Left ventricle myocardium inferior (tissue), 1 donor: ENCODE measurements around the gene ACTN1. TPM values are rescaled to one million over a fixed set of nuclear protein-coding genes. Genes with fewer than 3 reads are reported as not detected.
A peak's percentile ranks its signal among the peaks of the same experiment; 100 is the strongest.

Experiments used
- DNase-seq: peaks from one replicate; pipeline ENCODE4 v3.0.0-alpha.2; 2020
- H3K27ac ChIP-seq: fragments of 200-600 bp; replicated peaks from 2 replicates; pipeline ENCODE4 v1.8.0; 2021
- H3K27me3 ChIP-seq: fragments of 200-600 bp; 2 replicates; pipeline ENCODE4 v1.8.0; 2021; ENCODE audit warnings: low read depth
- H3K36me3 ChIP-seq: fragments of 200-600 bp; 2 replicates; pipeline ENCODE4 v1.8.0; 2021
- H3K4me1 ChIP-seq: fragments of 200-600 bp; 2 replicates; pipeline ENCODE4 v1.8.0; 2021
- H3K4me3 ChIP-seq: fragments of 200-600 bp; 2 replicates; pipeline ENCODE4 v1.8.0; 2021; ENCODE audit warnings: mild to moderate bottlenecking, moderate library complexity
- H3K9me3 ChIP-seq: fragments of 200-600 bp; replicated peaks from 2 replicates; pipeline ENCODE4 v1.8.0; 2021
- CTCF ChIP-seq: fragments of 200-600 bp; IDR thresholded peaks from 2 replicates; pipeline ENCODE4 v1.8.0; 2021; ENCODE audit warnings: antibody characterized with exemption, mild to moderate bottlenecking, borderline replicate concordance
- intact Hi-C: fragments of 100-400 bp; cut with micrococcal nuclease; formaldehyde crosslinking; loops from one replicate; pipeline ENCODE4 v1.11.0; 2022
- total RNA-seq: library from RNA; stranded (reverse); fragmentation: NEBNext Ultra II Directional; extraction: Animal tissue kit (Norgen Biotek cat#: 25700); gene quantifications from one replicate; pipeline ENCODE4 v1.2.1, GENCODE V29; 2021
- donor health status: DM: no; HTN: yes; CAD: no; lungs with severe emphysema.

Gene ACTN1
- total RNA-seq, 1 donor from 2014 or later: 75.4 TPM

GRCh38 chr14:68952531-68953195 is 26.4 kb downstream of the ACTN1 start:
- intact Hi-C loops: no loop called here
- peak overlapping the region; percentile 38 for H3K4me3 ChIP-seq
- no peaks in the 10 kb centered on the region for H3K9me3 ChIP-seq
- peaks cover 100% of the 10 kb centered on the region for H3K4me1 ChIP-seq
- H3K27ac ChIP-seq: peak overlapping the region; percentile 88
- no peaks in the 10 kb centered on the region for H3K36me3 ChIP-seq
- DNase-seq: peak; percentile 59
- H3K27me3 ChIP-seq: no peaks in the 10 kb centered on the region
- no peak for TF ChIP-seq CTCF

DNA sequence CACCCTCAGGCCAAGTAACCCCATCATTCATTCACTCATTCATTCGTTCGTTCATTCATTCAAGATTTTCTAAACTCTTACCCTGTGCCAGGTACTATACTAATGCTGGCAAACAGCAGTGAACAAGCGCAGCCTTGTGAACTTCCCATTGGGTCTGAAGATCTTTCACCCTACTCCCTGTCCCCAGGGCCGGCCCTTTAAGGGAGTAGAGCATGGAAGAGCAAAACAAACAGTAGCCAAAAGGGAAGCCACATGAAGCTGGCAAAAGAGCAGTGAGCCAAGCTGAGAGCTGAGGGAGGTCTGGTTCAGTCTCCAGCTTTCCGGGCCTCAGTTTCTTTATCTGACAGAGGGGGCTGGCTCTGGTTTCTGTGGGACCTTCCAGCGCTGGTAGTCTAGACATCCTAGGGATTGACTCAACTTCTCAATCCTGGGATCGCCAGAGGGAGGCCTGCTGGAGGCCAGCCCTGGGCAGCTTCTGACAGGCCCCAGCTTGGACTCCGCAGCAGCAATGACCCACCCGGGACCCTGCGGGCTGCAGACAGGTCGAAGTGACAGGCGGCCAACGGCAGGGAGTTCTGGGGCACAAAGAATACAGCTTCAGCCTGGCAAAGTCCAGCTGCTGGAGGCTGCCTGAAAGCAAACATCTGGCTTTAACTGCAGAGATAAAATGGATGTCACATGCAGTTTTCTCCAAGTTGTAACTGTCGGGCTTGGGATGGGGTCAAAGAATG is 27.1 kb downstream of the ACTN1 start:
- Histone ChIP-seq H3K9me3 (no peaks in the 10 kb centered on the region), H3K4me1 (peaks cover 100% of the 10 kb centered on the region), H3K27me3 (no peaks in the 10 kb centered on the region), H3K4me3 (peak overlapping the region; percentile 38), H3K27ac (peak overlapping the region; percentile 88), H3K36me3 (no peaks in the 10 kb centered on the region)
- no peak for TF ChIP-seq CTCF
- peak; percentile 56 for DNase-seq
- intact Hi-C loops: no loop called here

DNA sequence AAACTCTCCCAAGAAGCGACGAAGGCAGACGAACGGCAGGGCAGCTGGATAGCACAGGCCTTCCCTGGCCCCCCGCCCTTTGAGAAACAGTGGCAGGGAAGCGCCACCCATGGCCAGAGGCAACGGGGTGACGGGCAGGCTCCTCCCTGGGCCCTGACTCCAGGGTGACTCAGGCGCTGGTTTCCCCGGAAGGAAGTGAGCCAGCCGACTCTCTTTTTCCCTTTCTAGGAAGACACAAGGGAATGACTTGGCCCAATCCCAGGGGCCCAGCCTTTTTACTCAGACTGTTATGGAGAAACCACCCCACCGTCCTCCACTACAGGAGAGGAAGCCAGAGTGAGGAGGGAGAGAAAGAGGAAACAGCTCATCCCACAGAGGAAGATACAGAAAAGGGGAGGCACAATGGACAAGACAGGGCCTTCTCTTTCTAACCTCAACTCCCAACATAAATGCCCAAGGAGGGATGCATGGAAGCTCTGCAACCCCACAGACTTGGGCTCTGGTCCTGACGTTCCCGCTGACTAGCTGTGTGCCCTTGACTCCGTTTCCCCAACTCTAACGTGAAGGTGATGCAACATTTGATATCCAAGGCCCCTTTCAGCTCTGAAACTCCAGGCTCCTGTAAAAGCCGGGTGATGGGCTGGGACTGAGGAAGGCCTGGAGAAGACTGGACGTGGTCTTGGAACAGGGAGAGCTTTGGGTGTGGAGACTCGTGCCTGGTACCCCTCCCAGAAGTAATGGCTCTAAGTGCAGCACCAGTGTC is 27.9 kb downstream of the ACTN1 start:
- H3K4me3 ChIP-seq: peak overlapping the region; percentile 3

DNA sequence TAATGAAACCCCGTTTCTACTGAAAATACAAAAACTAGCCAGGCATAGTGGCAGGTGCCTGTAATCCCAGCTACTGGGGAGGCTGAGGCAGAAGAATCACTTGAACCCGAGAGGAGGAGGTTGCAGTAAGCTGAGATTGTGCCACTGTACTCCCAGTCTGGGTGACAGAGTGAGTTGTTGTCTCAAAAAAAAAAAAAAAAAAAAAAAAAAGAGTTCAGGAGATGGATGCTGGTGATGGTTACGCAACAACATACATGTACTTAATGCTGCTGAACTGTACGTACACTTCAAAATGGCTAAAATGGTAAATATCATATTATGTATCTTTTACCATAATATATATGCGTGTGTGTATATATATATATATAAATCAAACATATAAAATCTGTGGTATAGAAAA is 29.0 kb downstream of the ACTN1 start:
- H3K4me3 ChIP-seq: no peak overlapping the region
- no peaks in the 10 kb centered on the region for H3K27me3 ChIP-seq
- H3K9me3 ChIP-seq: no peaks in the 10 kb centered on the region
- H3K36me3 ChIP-seq: no peaks in the 10 kb centered on the region
- DNase-seq: no peak
- TF ChIP-seq CTCF: no peak
- intact Hi-C loops: no loop called here
- H3K4me1 ChIP-seq: peaks cover 100% of the 10 kb centered on the region
- H3K27ac ChIP-seq: peak overlapping the region; percentile 88

More for the DNA sequence above, 27.9 kb downstream of the ACTN1 start:
- H3K9me3 ChIP-seq: no peaks in the 10 kb centered on the region
- intact Hi-C loops: no loop called here
- H3K27ac ChIP-seq: peak overlapping the region; percentile 88
- TF ChIP-seq CTCF: no peak
- H3K36me3 ChIP-seq: no peaks in the 10 kb centered on the region
- peaks cover 100% of the 10 kb centered on the region for H3K4me1 ChIP-seq
- no peaks in the 10 kb centered on the region for H3K27me3 ChIP-seq
- peak; percentile 80 for DNase-seq

- peaks cover 100% of the 10 kb centered on the region for H3K4me1 ChIP-seq
- intact Hi-C loops: no loop called here
Measured at GRCh38 chr14:68949601-68949965, 29.5 kb downstream of the ACTN1 start.

More at GRCh38 chr14:68949601-68949965, 29.5 kb downstream of the ACTN1 start:
- no peaks in the 10 kb centered on the region for H3K36me3 ChIP-seq
- no peak for TF ChIP-seq CTCF
- H3K9me3 ChIP-seq: no peaks in the 10 kb centered on the region
- H3K27me3 ChIP-seq: no peaks in the 10 kb centered on the region
- peak overlapping the region; percentile 88 for H3K27ac ChIP-seq
- DNase-seq: no peak
- no peak overlapping the region for H3K4me3 ChIP-seq
